ENCODE measurements around the gene DOCK2.

- TF ChIP-seq CTCF (conservative IDR thresholded peaks at IDR 0.05; ENCODE audit: low read length) (no peak), EZH2phosphoT487 (IDR thresholded peaks at IDR 0.05; ENCODE audit: borderline replicate concordance, low read depth, low read length) (no peak)
Observed at GRCh38 chr5:170112876-170113521, 475.9 kb downstream of the DOCK2 start.

Measured in OCI-LY7 (cell line).